Spleen (tissue), 11 donors: ENCODE results near the gene LOXL1. TPM values are rescaled to one million over a fixed set of nuclear protein-coding genes. Genes with fewer than 3 reads are reported as not detected.

Source experiments
- DNase-seq: peaks from one replicate; pipeline ENCODE4 v3.0.0-alpha.2; 2020
- H3K27ac ChIP-seq, 8 donors: fragments of 200-600 bp; sonication (generic) in 7 of 8; 1 replicate in 4 of 8; 2 replicates in 4 of 8; pipeline versions ENCODE4 v1.5.0 to v1.8.0; 2016 to 2021; ENCODE audit warnings: inconsistent platforms in 4 of 8, mild to moderate bottlenecking in 4 of 8, moderate library complexity in 1 of 8
- H3K27me3 ChIP-seq, 7 donors: fragments of 200-600 bp; sonication (generic) in 6 of 7; replicated peaks in 1 of 7; 1 replicate in 4 of 7; 2 replicates in 3 of 7; pipeline versions ENCODE4 v1.5.0 to v1.8.0; 2016 to 2021; ENCODE audit warnings: inconsistent platforms in 3 of 7, mild to moderate bottlenecking in 1 of 7
- H3K36me3 ChIP-seq, 6 donors: fragments of 200-600 bp; sonication (generic) in 5 of 6; 1 replicate in 4 of 6; 2 replicates in 2 of 6; pipeline versions ENCODE4 v1.5.0 to v1.8.0; 2016 to 2021; ENCODE audit warnings: inconsistent platforms in 2 of 6
- H3K4me1 ChIP-seq, 6 donors: fragments of 200-600 bp; sonication (generic) in 5 of 6; 1 replicate in 3 of 6; 2 replicates in 3 of 6; pipeline versions ENCODE4 v1.5.0 to v1.8.0; 2016 to 2021; ENCODE audit warnings: inconsistent platforms in 3 of 6
- H3K4me3 ChIP-seq, 8 donors: fragments of 200-600 bp; sonication (generic) in 7 of 8; 1 replicate in 4 of 8; 2 replicates in 4 of 8; pipeline versions ENCODE4 v1.5.0 to v1.8.0; 2016 to 2021; ENCODE audit warnings: inconsistent platforms in 4 of 8, mild to moderate bottlenecking in 4 of 8, moderate library complexity in 2 of 8
- H3K9me3 ChIP-seq, 8 donors: fragments of 200-600 bp; sonication (generic) in 7 of 8; 1 replicate in 4 of 8; 2 replicates in 4 of 8; pipeline versions ENCODE4 v1.5.0 to v1.8.0; 2016 to 2021; ENCODE audit warnings: inconsistent platforms in 4 of 8
- POLR2A ChIP-seq, 3 donors: fragments of 450-650 bp; IDR thresholded peaks; one replicate each; pipeline ENCODE4 v1.5.1; 2017; ENCODE audit warnings: antibody characterized with exemption in 3 of 3, mild to moderate bottlenecking in 1 of 3
- POLR2AphosphoS5 ChIP-seq, 3 donors: sonication (generic); formaldehyde crosslinking; IDR thresholded peaks; one replicate each; pipeline ENCODE4 v1.5.1; 2017; ENCODE audit warnings: antibody characterized with exemption in 3 of 3
- WGBS, 5 donors: extraction: QIAGEN DNeasy Blood & Tissue Kit in 3 of 5; methylation state at CpG; one replicate each; pipeline versions ENCODE4 v1.1.5 to v1.1.7; 2013 to 2018; 5-methylcytosine and 5-hydroxymethylcytosine counted together
- intact Hi-C: fragments of 100-400 bp; cut with DNase I; formaldehyde crosslinking; loops from one replicate; pipeline ENCODE4 v1.15.0; 2023; ENCODE audit warnings: low total_unique reads
- polyA plus RNA-seq, 3 donors: library from polyadenylated mRNA; stranded (reverse); fragments of 200-250 nt; gene quantifications; one replicate each; pipeline ENCODE4 v1.2.1, GENCODE V29; 2013
- total RNA-seq, 7 donors: library from RNA; depleted of rRNA in 3 of 7; stranded (reverse); fragments of >200 nt in 3 of 7; fragmentation: NEBNext Ultra II Directional in 4 of 7; extraction: Animal tissue kit (Norgen Biotek cat#: 25700) in 4 of 7; gene quantifications; one replicate each; pipeline versions ENCODE4 v1.1.0 to v1.2.1, GENCODE V29; 2016 to 2021
- TF ChIP-seq, protein P1 (sequence below), 11 experiments: fragments of 200-600 bp in 7 of 11; fragments of 450-650 bp in 4 of 11; sonication (generic) in 4 of 11; IDR thresholded peaks in 8 of 11; conservative IDR thresholded peaks in 3 of 11; 1 replicate in 7 of 11; 2 replicates in 4 of 11; pipeline versions ENCODE4 v1.4.0 to v1.8.0; 2016 to 2021; ENCODE audit warnings: antibody characterized with exemption in 11 of 11, inconsistent platforms in 4 of 11, mild to moderate bottlenecking in 1 of 11
- donor health status: healthy with polysubstance abuse.
- donor health status: DM: no; HTN: no; CAD: no; lungs with moderate emphysema.
- donor health status: DM: no; HTN: no; CAD: no.
- donor health status: Bipolar disorder and iron deficiency.
- donor health status: healthy.
- donor health status: DM: no; HTN: no; CAD: no.
- donor health status: DM: yes; HTN: yes; CAD: no.

LOXL1 gene
- total and polyA plus RNA-seq, 10 donors = 3.3 to 11.3 (median 8.1) TPM

DNA sequence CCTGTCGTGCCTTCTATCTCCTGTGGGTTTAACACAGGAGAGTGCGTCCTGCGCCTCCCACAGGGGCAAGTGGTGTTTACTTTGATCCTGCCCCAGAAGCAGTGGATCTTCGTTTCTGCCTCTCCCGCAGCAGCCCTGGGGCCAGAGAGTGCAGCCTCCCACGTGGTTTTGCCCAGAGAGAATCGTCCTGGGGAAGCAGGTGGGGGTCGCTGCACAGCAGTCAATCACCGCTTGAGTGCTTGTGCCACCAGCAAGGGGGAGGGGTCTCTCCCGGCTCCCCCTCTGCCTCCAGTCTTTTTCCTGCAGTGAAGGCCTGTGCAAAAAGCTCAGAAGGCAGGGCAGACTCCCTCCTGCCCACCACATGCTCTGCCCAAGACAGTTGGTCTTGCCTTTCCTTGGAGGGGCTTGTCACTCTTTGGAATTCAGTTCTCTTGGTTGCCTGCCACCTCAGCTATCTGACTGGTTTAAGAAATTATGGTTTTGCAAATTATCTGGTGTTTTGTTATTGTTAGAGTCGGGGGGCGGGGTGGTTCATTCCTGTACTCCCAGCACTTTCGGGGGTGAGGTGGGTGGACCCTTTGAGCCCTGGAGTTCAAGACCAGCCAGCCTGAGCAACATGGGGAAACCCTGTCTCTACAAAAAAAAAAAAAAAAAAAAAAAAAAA lies 39.0 kb downstream of the LOXL1 start:
- DNase-seq = no peak
- TF ChIP-seq, protein P1, sequence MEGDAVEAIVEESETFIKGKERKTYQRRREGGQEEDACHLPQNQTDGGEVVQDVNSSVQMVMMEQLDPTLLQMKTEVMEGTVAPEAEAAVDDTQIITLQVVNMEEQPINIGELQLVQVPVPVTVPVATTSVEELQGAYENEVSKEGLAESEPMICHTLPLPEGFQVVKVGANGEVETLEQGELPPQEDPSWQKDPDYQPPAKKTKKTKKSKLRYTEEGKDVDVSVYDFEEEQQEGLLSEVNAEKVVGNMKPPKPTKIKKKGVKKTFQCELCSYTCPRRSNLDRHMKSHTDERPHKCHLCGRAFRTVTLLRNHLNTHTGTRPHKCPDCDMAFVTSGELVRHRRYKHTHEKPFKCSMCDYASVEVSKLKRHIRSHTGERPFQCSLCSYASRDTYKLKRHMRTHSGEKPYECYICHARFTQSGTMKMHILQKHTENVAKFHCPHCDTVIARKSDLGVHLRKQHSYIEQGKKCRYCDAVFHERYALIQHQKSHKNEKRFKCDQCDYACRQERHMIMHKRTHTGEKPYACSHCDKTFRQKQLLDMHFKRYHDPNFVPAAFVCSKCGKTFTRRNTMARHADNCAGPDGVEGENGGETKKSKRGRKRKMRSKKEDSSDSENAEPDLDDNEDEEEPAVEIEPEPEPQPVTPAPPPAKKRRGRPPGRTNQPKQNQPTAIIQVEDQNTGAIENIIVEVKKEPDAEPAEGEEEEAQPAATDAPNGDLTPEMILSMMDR (IDR thresholded peaks at IDR 0.05 in 8 of 11, conservative IDR thresholded peaks at IDR 0.05 in 3 of 11) = peak in 5 of 11 experiments; percentile 3 to 69 (median 50)
- no peak for TF ChIP-seq POLR2AphosphoS5 (IDR thresholded peaks at IDR 0.05)
- H3K36me3 ChIP-seq = no peaks in the 10 kb centered on the region
- no peaks in the 10 kb centered on the region for H3K9me3 ChIP-seq
- H3K27ac ChIP-seq = peak overlapping the region in 5 of 8 donors; percentile 2 to 70 (median 59)
- H3K4me1 ChIP-seq = peaks cover 3 to 31% (median 21%) of the 10 kb centered on the region in 6 donors
- H3K27me3 ChIP-seq = no peaks in the 10 kb centered on the region
- H3K4me3 ChIP-seq = peak overlapping the region in 5 of 8 donors; percentile 9 to 61 (median 24)
- intact Hi-C loops = no loop called here
- WGBS, 5 donors = 23 to 30% (median 28%) methylated on average over 13 of the region's 13 CpGs

DNA sequence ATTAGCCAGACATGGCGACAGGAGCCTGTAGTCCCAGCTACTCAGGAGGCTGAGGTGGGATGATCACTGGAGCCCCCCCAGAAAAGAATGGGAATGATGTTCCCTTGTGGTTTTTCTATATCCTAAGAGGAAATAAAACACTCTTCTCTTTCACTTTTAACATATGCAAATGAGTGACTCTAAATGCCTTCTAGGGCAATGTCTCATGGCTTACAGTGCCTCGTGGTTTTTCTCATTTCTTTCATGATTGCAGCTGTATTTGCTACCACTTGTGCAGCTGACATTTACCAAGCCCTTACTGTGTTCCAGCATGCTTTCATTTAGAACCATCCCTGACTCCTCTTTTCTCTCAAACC lies 39.5 kb downstream of the LOXL1 start:
- no peak for DNase-seq
- Histone ChIP-seq H3K9me3 (no peaks in the 10 kb centered on the region), H3K27ac (peak overlapping the region in 5 of 8 donors; percentile 2 to 70 (median 59)), H3K27me3 (no peaks in the 10 kb centered on the region), H3K36me3 (no peaks in the 10 kb centered on the region), H3K4me1 (peaks cover 3 to 29% (median 21%) of the 10 kb centered on the region in 6 donors), H3K4me3 (peak overlapping the region in 1 of 8 donors; percentile 61)
- intact Hi-C loops = no loop called here
- TF ChIP-seq POLR2A (IDR thresholded peaks at IDR 0.05) = no peak
- no peak for TF ChIP-seq POLR2AphosphoS5 (IDR thresholded peaks at IDR 0.05)
- TF ChIP-seq, protein P1 (IDR thresholded peaks at IDR 0.05 in 8 of 11, conservative IDR thresholded peaks at IDR 0.05 in 3 of 11) = no peak
- whole genome bisulfite sequencing, 5 donors = 26 to 47% (median 34%) methylated on average over 2 of the region's 2 CpGs

DNA sequence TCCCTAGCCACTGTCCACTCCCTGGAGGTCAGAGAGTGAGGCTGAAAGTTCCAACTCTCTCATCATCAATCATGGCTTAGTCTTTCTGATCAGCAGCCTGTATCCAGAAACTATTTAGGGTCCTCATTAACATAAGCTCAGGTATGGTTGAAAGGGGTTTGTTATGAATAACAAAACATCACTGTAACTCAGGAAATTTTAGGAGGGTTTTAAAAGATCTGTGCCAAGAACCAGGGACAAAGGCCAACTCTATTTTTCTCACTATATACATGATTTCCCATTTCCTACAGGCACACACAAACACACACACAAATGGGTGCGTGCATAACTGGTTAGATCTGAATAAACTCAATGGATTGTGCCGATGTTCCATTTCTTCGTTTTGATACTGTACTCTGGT lies 42.2 kb downstream of the LOXL1 start:
- Histone ChIP-seq H3K27me3 (peaks cover 0 to 4% (median 0%) of the 10 kb centered on the region in 7 donors), H3K27ac (no peak overlapping the region), H3K9me3 (no peaks in the 10 kb centered on the region), H3K36me3 (no peaks in the 10 kb centered on the region), H3K4me1 (peaks cover 3 to 40% (median 30%) of the 10 kb centered on the region in 6 donors), H3K4me3 (no peak overlapping the region)
- intact Hi-C loops = no loop called here
- 74 to 95% (median 94%) methylated on average over 3 of the region's 3 CpGs for WGBS, 5 donors
- no peak for DNase-seq
- TF ChIP-seq, protein P1 (IDR thresholded peaks at IDR 0.05 in 8 of 11, conservative IDR thresholded peaks at IDR 0.05 in 3 of 11) = no peak
- TF ChIP-seq POLR2AphosphoS5 (IDR thresholded peaks at IDR 0.05) (no peak), POLR2A (IDR thresholded peaks at IDR 0.05) (no peak)

DNA sequence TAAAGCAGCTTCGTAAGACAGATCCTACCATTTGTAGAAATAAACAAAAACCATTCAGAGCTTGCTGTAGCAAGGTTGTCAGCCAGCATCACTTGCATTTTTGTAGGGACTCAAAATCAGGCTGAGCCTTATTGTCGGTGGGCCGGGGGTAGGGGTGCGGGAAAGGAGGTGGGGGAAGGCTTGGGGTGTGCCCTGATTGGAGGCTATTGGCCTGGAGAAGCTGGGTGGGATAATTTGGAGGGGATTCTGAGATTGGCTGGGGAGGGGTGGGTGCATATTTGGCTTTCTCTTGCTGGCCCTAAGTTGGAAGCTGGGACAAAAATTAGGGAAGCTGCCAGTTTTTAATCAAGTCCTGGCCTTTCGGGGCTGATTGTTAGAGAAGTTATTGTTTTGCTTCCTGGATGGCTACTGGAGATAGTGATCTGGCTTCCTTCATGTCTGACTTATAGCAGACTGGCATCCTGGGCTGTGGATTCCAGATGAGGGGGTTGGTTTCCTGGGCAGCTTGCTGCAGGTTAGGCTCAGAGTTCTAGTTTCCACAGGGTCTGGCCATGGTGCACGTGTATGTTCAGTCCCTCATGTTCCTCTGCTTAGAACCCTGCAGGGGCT lies 43.0 kb downstream of the LOXL1 start:
- Histone ChIP-seq H3K4me3 (no peak overlapping the region), H3K27me3 (peaks cover 0 to 10% (median 0%) of the 10 kb centered on the region in 7 donors), H3K4me1 (peaks cover 3 to 39% (median 30%) of the 10 kb centered on the region in 6 donors), H3K27ac (no peak overlapping the region), H3K36me3 (no peaks in the 10 kb centered on the region), H3K9me3 (peaks cover 0 to under 1% (median 0%) of the 10 kb centered on the region in 8 donors)
- 80 to 89% (median 84%) methylated on average over 6 of the region's 6 CpGs for WGBS, 5 donors
- TF ChIP-seq POLR2AphosphoS5 (IDR thresholded peaks at IDR 0.05) = no peak
- TF ChIP-seq, protein P1 (IDR thresholded peaks at IDR 0.05 in 8 of 11, conservative IDR thresholded peaks at IDR 0.05 in 3 of 11) = no peak
- TF ChIP-seq POLR2A (IDR thresholded peaks at IDR 0.05) = no peak
- DNase-seq = peak; percentile 17
- intact Hi-C loops = no loop called here
